ENCODE results near the gene ALG10. TPM values are rescaled to one million over a fixed set of nuclear protein-coding genes. Genes with fewer than 3 reads are reported as not detected.

Gene ALG10
- total RNA-seq, 4 donors from 2014 or later, result 4.1 to 64.1 (median 17.6) TPM

DNA sequence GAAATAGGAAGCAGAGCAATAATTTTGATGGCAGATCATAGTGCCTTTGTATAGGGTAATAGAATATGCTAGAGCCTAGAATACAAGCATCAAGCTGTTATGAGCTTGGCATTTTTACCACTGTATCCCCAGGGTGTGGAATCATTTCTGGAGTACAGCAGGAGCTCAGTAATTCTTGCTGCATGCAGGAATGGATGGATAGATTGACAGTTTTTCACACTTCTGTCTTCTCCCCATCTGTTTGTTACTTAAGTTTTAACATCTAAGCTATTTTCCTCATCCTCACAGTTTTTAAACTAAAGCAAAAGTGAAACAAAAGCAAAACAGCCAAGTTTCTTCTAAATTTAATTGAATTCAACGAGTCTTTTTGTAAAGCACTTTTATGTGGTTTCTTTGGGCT lies 32.6 kb downstream of the ALG10 start:
- no peaks in the 10 kb centered on the region for H3K27me3 ChIP-seq
- no peaks in the 10 kb centered on the region for H3K9me3 ChIP-seq
- H3K27ac ChIP-seq, result no peak overlapping the region
- H3K4me1 ChIP-seq, result no peaks in the 10 kb centered on the region
- no peak overlapping the region for H3K4me3 ChIP-seq
- intact Hi-C loops (cut with DNase I; ENCODE audit: low total_unique reads), result no loop called here
- TF ChIP-seq, protein P1, sequence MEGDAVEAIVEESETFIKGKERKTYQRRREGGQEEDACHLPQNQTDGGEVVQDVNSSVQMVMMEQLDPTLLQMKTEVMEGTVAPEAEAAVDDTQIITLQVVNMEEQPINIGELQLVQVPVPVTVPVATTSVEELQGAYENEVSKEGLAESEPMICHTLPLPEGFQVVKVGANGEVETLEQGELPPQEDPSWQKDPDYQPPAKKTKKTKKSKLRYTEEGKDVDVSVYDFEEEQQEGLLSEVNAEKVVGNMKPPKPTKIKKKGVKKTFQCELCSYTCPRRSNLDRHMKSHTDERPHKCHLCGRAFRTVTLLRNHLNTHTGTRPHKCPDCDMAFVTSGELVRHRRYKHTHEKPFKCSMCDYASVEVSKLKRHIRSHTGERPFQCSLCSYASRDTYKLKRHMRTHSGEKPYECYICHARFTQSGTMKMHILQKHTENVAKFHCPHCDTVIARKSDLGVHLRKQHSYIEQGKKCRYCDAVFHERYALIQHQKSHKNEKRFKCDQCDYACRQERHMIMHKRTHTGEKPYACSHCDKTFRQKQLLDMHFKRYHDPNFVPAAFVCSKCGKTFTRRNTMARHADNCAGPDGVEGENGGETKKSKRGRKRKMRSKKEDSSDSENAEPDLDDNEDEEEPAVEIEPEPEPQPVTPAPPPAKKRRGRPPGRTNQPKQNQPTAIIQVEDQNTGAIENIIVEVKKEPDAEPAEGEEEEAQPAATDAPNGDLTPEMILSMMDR (IDR thresholded peaks at IDR 0.05), result no peak
- no peak for TF ChIP-seq POLR2A (IDR thresholded peaks at IDR 0.05)
- no peaks in the 10 kb centered on the region for H3K36me3 ChIP-seq
- no peak for DNase-seq

Small RNA genes lying within 50 kb of the gene (small RNA-seq; reads per million reads assigned to genes)
- gene RF00019, result not detected

Data from uterus (tissue), 4 donors.